HEK293 (cell line): Measurements from ENCODE around the gene LRRC74A.

Source experiments
- GLI4 ChIP-seq: fragments of 450-650 bp; formaldehyde crosslinking; IDR thresholded peaks from 2 replicates; pipeline ENCODE4 v1.5.1; 2016; ENCODE audit warnings: missing biosample characterization, missing genetic modification characterization
- KLF8 ChIP-seq: fragments of 450-650 bp; formaldehyde crosslinking; IDR thresholded peaks from 2 replicates; pipeline ENCODE4 v1.5.1; 2016; ENCODE audit warnings: missing biosample characterization, missing genetic modification characterization
- ZBTB20 ChIP-seq: fragments of 450-650 bp; formaldehyde crosslinking; IDR thresholded peaks from 2 replicates; pipeline ENCODE4 v1.5.1; 2016; ENCODE audit warnings: missing biosample characterization, missing genetic modification characterization
- ZIC2 ChIP-seq: fragments of 450-650 bp; formaldehyde crosslinking; IDR thresholded peaks from 2 replicates; pipeline ENCODE4 v1.5.1; 2016; ENCODE audit warnings: missing biosample characterization, missing genetic modification characterization
- ZNF133 ChIP-seq: fragments of 450-650 bp; formaldehyde crosslinking; IDR thresholded peaks from 2 replicates; pipeline ENCODE4 v1.5.1; 2016; ENCODE audit warnings: missing biosample characterization, missing genetic modification characterization
- ZNF19 ChIP-seq: fragments of 450-650 bp; formaldehyde crosslinking; IDR thresholded peaks from 2 replicates; pipeline ENCODE4; 2016; ENCODE audit warnings: missing biosample characterization, missing genetic modification characterization, low read depth
- ZNF274 ChIP-seq, 2 experiments: fragments of 200-500 bp in 1 of 2; fragments of 450-650 bp in 1 of 2; sonication (Bioruptor generic) in 1 of 2; formaldehyde crosslinking in 1 of 2; IDR thresholded peaks; 2 replicates each; pipeline versions ENCODE4 v1.5.1 to v1.6.1; 2014 to 2016; ENCODE audit warnings: borderline replicate concordance in 1 of 2, inconsistent platforms in 1 of 2, low read length in 1 of 2, missing biosample characterization in 1 of 2, missing genetic modification characterization in 1 of 2
- ZNF510 ChIP-seq: fragments of 450-650 bp; formaldehyde crosslinking; IDR thresholded peaks from 2 replicates; pipeline ENCODE4 v1.5.1; 2018; ENCODE audit warnings: mild to moderate bottlenecking, missing genetic modification characterization, missing biosample characterization; ENCODE audit not compliant: insufficient replicate concordance
- ZNF521 ChIP-seq: fragments of 450-650 bp; formaldehyde crosslinking; IDR thresholded peaks from 2 replicates; pipeline ENCODE4 v1.5.1; 2017; ENCODE audit warnings: missing biosample characterization, mild to moderate bottlenecking, missing genetic modification characterization
- ZNF561 ChIP-seq: fragments of 450-650 bp; IDR thresholded peaks from 2 replicates; pipeline ENCODE4 v1.5.1; 2018; ENCODE audit warnings: missing biosample characterization, missing genetic modification characterization, borderline replicate concordance
- ZNF626 ChIP-seq: fragments of 450-650 bp; sonication (Bioruptor Pico); formaldehyde crosslinking; IDR thresholded peaks from 2 replicates; pipeline ENCODE4 v1.5.1; 2018; ENCODE audit warnings: missing biosample characterization, missing genetic modification characterization, inconsistent platforms
- ZNF76 ChIP-seq: fragments of 450-650 bp; formaldehyde crosslinking; IDR thresholded peaks from 2 replicates; pipeline ENCODE4; 2016; ENCODE audit warnings: low read depth, missing biosample characterization, missing genetic modification characterization, borderline replicate concordance
- ZNF791 ChIP-seq: fragments of 450-650 bp; formaldehyde crosslinking; IDR thresholded peaks from 2 replicates; pipeline ENCODE4 v1.5.1; 2016; ENCODE audit warnings: missing biosample characterization, missing genetic modification characterization
- ZSCAN16 ChIP-seq: fragments of 450-650 bp; formaldehyde crosslinking; IDR thresholded peaks from 2 replicates; pipeline ENCODE4 v1.5.1; 2016; ENCODE audit warnings: missing biosample characterization, missing genetic modification characterization
- TF ChIP-seq, protein P1 (sequence below): fragments of 450-650 bp; formaldehyde crosslinking; IDR thresholded peaks from 2 replicates; pipeline ENCODE4 v1.5.1; 2016; ENCODE audit warnings: missing biosample characterization, missing genetic modification characterization, borderline replicate concordance
- TF ChIP-seq, protein P2 (sequence below): fragments of 450-650 bp; formaldehyde crosslinking; IDR thresholded peaks from 2 replicates; pipeline ENCODE4 v1.5.1; 2017; ENCODE audit warnings: missing biosample characterization, missing genetic modification characterization
- TF ChIP-seq, protein P3 (sequence below): fragments of 450-650 bp; formaldehyde crosslinking; IDR thresholded peaks from 2 replicates; pipeline ENCODE4 v1.5.1; 2016; ENCODE audit warnings: missing biosample characterization, missing genetic modification characterization
- TF ChIP-seq, protein P4 (sequence below): fragments of 450-650 bp; formaldehyde crosslinking; IDR thresholded peaks from 2 replicates; pipeline ENCODE4 v1.5.1; 2016; ENCODE audit warnings: missing biosample characterization, missing genetic modification characterization
- TF ChIP-seq, protein P5 (sequence below): fragments of 450-650 bp; formaldehyde crosslinking; IDR thresholded peaks from 2 replicates; pipeline ENCODE4 v1.5.1; 2016; ENCODE audit warnings: missing biosample characterization, missing genetic modification characterization, borderline replicate concordance
- TF ChIP-seq, protein P6 (sequence below): fragments of 450-650 bp; formaldehyde crosslinking; IDR thresholded peaks from 2 replicates; pipeline ENCODE4 v1.5.1; 2016; ENCODE audit warnings: missing biosample characterization, missing genetic modification characterization
- TF ChIP-seq, protein P7 (sequence below): fragments of 450-650 bp; formaldehyde crosslinking; IDR thresholded peaks from 2 replicates; pipeline ENCODE4 v1.5.1; 2016; ENCODE audit warnings: missing biosample characterization, missing genetic modification characterization
- TF ChIP-seq, protein P8 (sequence below): fragments of 450-650 bp; formaldehyde crosslinking; IDR thresholded peaks from 2 replicates; pipeline ENCODE4; 2016; ENCODE audit warnings: missing biosample characterization, missing genetic modification characterization

LRRC74A gene

DNA sequence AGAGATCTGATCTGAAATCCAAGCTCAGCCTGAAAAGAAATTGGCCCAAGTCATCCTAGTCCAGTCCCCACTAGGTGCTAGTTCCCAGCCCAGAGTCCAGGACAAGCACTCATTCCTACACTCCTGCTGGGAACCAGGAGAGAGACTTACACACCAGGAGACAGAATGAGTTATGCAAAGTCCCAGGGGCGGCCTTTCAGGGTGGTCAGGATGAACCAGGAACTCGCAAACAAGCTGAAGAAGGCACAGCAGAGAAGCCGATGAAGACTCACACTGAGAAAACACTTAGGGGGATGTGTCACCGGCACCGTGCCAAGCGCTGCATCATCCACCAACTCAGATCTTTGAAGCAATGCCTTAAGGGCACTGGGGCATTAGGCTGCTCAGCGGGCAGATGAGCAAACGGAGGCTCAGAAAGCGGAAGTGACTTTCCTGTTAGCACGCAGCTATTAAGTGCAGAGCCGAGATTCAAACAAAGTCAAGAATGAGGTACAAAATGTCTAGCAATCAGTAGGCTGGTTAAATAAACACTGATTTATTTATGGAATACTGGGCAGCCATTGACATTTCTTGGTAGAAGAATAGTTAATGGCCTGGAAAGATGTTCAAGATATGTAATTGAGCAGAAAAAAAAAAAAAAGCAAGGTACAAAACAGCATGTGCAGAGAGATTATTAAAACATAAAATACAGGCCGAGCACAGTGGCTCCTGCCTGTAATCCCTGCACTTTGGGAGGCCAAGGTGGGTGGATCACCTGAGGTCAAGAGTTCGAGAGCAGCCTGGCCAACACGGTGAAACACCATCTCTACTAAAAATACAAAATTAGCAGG lies 78.7 kb downstream of the LRRC74A start (continued):
- TF ChIP-seq, protein P1, sequence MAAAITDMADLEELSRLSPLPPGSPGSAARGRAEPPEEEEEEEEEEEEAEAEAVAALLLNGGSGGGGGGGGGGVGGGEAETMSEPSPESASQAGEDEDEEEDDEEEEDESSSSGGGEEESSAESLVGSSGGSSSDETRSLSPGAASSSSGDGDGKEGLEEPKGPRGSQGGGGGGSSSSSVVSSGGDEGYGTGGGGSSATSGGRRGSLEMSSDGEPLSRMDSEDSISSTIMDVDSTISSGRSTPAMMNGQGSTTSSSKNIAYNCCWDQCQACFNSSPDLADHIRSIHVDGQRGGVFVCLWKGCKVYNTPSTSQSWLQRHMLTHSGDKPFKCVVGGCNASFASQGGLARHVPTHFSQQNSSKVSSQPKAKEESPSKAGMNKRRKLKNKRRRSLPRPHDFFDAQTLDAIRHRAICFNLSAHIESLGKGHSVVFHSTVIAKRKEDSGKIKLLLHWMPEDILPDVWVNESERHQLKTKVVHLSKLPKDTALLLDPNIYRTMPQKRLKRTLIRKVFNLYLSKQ (tag by site-specific recombination): no peak
- TF ChIP-seq, protein P2, sequence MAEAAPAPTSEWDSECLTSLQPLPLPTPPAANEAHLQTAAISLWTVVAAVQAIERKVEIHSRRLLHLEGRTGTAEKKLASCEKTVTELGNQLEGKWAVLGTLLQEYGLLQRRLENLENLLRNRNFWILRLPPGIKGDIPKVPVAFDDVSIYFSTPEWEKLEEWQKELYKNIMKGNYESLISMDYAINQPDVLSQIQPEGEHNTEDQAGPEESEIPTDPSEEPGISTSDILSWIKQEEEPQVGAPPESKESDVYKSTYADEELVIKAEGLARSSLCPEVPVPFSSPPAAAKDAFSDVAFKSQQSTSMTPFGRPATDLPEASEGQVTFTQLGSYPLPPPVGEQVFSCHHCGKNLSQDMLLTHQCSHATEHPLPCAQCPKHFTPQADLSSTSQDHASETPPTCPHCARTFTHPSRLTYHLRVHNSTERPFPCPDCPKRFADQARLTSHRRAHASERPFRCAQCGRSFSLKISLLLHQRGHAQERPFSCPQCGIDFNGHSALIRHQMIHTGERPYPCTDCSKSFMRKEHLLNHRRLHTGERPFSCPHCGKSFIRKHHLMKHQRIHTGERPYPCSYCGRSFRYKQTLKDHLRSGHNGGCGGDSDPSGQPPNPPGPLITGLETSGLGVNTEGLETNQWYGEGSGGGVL (tag by site-specific recombination): peak; percentile 44; the same call in 1 of the 2 replicates
- TF ChIP-seq GLI4 (tag by site-specific recombination): no peak
- TF ChIP-seq, protein P3, sequence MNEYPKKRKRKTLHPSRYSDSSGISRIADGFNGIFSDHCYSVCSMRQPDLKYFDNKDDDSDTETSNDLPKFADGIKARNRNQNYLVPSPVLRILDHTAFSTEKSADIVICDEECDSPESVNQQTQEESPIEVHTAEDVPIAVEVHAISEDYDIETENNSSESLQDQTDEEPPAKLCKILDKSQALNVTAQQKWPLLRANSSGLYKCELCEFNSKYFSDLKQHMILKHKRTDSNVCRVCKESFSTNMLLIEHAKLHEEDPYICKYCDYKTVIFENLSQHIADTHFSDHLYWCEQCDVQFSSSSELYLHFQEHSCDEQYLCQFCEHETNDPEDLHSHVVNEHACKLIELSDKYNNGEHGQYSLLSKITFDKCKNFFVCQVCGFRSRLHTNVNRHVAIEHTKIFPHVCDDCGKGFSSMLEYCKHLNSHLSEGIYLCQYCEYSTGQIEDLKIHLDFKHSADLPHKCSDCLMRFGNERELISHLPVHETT (tag by site-specific recombination): 0 out of 2 replicates have a peak, but pooled peaks have one; percentile 42
- TF ChIP-seq, protein P4, sequence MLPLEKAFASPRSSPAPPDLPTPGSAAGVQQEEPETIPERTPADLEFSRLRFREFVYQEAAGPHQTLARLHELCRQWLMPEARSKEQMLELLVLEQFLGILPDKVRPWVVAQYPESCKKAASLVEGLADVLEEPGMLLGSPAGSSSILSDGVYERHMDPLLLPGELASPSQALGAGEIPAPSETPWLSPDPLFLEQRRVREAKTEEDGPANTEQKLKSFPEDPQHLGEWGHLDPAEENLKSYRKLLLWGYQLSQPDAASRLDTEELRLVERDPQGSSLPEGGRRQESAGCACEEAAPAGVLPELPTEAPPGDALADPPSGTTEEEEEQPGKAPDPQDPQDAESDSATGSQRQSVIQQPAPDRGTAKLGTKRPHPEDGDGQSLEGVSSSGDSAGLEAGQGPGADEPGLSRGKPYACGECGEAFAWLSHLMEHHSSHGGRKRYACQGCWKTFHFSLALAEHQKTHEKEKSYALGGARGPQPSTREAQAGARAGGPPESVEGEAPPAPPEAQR: no peak
- TF ChIP-seq ZIC2 (tag by site-specific recombination): peak; percentile 96
- no peak for TF ChIP-seq ZNF133 (tag by site-specific recombination)
- TF ChIP-seq ZNF791 (tag by site-specific recombination): no peak
- TF ChIP-seq ZNF510 (tag by site-specific recombination): no peak
- no peak for TF ChIP-seq ZNF561 (tag by site-specific recombination)
- TF ChIP-seq ZNF19 (tag by site-specific recombination): no peak
- no peak for TF ChIP-seq ZNF274 (IDR thresholded peaks at IDR 0.05; ENCODE audit: low read length)
- no peak for TF ChIP-seq ZNF274 (tag by site-specific recombination; IDR thresholded peaks at IDR 0.05; ENCODE audit: borderline replicate concordance)
- peak; percentile 93 for TF ChIP-seq ZSCAN16 (tag by site-specific recombination)
- TF ChIP-seq ZNF76 (tag by site-specific recombination): no peak
- TF ChIP-seq ZBTB20: no peak
- TF ChIP-seq KLF8: peak; percentile 36; the same call in 1 of the 2 replicates
- TF ChIP-seq, protein P5, sequence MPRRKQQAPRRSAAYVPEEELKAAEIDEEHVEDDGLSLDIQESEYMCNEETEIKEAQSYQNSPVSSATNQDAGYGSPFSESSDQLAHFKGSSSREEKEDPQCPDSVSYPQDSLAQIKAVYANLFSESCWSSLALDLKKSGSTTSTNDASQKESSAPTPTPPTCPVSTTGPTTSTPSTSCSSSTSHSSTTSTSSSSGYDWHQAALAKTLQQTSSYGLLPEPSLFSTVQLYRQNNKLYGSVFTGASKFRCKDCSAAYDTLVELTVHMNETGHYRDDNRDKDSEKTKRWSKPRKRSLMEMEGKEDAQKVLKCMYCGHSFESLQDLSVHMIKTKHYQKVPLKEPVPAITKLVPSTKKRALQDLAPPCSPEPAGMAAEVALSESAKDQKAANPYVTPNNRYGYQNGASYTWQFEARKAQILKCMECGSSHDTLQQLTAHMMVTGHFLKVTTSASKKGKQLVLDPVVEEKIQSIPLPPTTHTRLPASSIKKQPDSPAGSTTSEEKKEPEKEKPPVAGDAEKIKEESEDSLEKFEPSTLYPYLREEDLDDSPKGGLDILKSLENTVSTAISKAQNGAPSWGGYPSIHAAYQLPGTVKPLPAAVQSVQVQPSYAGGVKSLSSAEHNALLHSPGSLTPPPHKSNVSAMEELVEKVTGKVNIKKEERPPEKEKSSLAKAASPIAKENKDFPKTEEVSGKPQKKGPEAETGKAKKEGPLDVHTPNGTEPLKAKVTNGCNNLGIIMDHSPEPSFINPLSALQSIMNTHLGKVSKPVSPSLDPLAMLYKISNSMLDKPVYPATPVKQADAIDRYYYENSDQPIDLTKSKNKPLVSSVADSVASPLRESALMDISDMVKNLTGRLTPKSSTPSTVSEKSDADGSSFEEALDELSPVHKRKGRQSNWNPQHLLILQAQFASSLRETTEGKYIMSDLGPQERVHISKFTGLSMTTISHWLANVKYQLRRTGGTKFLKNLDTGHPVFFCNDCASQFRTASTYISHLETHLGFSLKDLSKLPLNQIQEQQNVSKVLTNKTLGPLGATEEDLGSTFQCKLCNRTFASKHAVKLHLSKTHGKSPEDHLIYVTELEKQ (tag by site-specific recombination): peak; percentile 66; the same call in 1 of the 2 replicates
- TF ChIP-seq, protein P6, sequence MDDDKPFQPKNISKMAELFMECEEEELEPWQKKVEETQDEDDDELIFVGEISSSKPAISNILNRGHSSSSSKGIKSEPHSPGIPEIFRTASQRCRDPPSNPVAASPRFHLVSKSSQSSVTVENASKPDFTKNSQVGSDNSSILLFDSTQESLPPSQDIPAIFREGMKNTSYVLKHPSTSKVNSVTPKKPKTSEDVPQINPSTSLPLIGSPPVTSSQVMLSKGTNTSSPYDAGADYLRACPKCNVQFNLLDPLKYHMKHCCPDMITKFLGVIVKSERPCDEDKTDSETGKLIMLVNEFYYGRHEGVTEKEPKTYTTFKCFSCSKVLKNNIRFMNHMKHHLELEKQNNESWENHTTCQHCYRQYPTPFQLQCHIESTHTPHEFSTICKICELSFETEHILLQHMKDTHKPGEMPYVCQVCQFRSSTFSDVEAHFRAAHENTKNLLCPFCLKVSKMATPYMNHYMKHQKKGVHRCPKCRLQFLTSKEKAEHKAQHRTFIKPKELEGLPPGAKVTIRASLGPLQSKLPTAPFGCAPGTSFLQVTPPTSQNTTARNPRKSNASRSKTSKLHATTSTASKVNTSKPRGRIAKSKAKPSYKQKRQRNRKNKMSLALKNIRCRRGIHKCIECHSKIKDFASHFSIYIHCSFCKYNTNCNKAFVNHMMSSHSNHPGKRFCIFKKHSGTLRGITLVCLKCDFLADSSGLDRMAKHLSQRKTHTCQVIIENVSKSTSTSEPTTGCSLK (tag by site-specific recombination): no peak
- TF ChIP-seq ZNF521: no peak
- no peak for TF ChIP-seq ZNF626 (tag by site-specific recombination)
- TF ChIP-seq, protein P7, sequence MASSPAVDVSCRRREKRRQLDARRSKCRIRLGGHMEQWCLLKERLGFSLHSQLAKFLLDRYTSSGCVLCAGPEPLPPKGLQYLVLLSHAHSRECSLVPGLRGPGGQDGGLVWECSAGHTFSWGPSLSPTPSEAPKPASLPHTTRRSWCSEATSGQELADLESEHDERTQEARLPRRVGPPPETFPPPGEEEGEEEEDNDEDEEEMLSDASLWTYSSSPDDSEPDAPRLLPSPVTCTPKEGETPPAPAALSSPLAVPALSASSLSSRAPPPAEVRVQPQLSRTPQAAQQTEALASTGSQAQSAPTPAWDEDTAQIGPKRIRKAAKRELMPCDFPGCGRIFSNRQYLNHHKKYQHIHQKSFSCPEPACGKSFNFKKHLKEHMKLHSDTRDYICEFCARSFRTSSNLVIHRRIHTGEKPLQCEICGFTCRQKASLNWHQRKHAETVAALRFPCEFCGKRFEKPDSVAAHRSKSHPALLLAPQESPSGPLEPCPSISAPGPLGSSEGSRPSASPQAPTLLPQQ: peak; percentile 25; the same call in 1 of the 2 replicates
- TF ChIP-seq, protein P8, sequence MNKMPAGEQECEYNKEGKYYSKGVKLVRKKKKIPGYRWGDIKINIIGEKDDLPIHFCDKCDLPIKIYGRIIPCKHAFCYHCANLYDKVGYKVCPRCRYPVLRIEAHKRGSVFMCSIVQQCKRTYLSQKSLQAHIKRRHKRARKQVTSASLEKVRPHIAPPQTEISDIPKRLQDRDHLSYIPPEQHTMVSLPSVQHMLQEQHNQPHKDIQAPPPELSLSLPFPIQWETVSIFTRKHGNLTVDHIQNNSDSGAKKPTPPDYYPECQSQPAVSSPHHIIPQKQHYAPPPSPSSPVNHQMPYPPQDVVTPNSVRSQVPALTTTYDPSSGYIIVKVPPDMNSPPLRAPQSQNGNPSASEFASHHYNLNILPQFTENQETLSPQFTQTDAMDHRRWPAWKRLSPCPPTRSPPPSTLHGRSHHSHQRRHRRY (tag by site-specific recombination): no peak
